AG04450 (cell line): ENCODE data around the gene RNF113A. TPM values are rescaled to one million over a fixed set of nuclear protein-coding genes. Genes with fewer than 3 reads are reported as not detected.
"Not testable (repeated sequence)": the region's sequence is repeated elsewhere in the genome, so short reads cannot be mapped to it uniquely, and the experiment has no call there.

ENCODE experiments used
- CTCF ChIA-PET: fragments of 300-600, 350-600 bp; formaldehyde crosslinking; extraction: SDS; loops from one replicate; lab custom pipeline; 2022; ENCODE audit warnings: antibody characterized with exemption, inconsistent platforms; lab: Charles Lee
- POLR2A ChIA-PET: fragments of 350-600 bp; formaldehyde crosslinking; extraction: SDS; loops from one replicate; lab custom pipeline; 2021; ENCODE audit warnings: antibody characterized with exemption, inconsistent platforms; lab: Yijun Ruan, JAX
- DNase-seq: peaks from one replicate; pipeline ENCODE4 v3.0.0-alpha.2; 2011; ENCODE audit warnings: low read depth, low spot score
- H3K27ac ChIP-seq: one replicate; pipeline ENCODE4 v1.5.1; 2012; ENCODE audit warnings: low read depth, low read length, control low read depth
- H3K27me3 ChIP-seq: one replicate; pipeline ENCODE4 v1.6.0; 2012; ENCODE audit warnings: low read length; ENCODE audit not compliant: control insufficient read depth, insufficient read depth
- H3K4me3 ChIP-seq: 2 replicates; pipeline ENCODE4 v1.5.1; 2011; ENCODE audit warnings: mild to moderate bottlenecking, low read depth, low read length, control low read depth
- H3K9me3 ChIP-seq: 2 replicates; pipeline ENCODE4 v1.5.1; 2012; ENCODE audit warnings: low read length; ENCODE audit not compliant: control insufficient read depth, insufficient read depth
- polyA plus RNA-seq: library from polyadenylated mRNA; depleted of rRNA; stranded (reverse); fragments of >200 nt; gene quantifications from 2 replicates; pipeline ENCODE4 v1.2.3, GENCODE V29; 2011
- TF ChIP-seq, protein P1 (sequence below): IDR thresholded peaks from 2 replicates; pipeline ENCODE4 v1.5.1; 2011; ENCODE audit warnings: low read depth, low read length, control low read depth, inconsistent platforms

Gene RNF113A
- polyA plus RNA-seq, 1 experiment: 11.3 TPM

DNA sequence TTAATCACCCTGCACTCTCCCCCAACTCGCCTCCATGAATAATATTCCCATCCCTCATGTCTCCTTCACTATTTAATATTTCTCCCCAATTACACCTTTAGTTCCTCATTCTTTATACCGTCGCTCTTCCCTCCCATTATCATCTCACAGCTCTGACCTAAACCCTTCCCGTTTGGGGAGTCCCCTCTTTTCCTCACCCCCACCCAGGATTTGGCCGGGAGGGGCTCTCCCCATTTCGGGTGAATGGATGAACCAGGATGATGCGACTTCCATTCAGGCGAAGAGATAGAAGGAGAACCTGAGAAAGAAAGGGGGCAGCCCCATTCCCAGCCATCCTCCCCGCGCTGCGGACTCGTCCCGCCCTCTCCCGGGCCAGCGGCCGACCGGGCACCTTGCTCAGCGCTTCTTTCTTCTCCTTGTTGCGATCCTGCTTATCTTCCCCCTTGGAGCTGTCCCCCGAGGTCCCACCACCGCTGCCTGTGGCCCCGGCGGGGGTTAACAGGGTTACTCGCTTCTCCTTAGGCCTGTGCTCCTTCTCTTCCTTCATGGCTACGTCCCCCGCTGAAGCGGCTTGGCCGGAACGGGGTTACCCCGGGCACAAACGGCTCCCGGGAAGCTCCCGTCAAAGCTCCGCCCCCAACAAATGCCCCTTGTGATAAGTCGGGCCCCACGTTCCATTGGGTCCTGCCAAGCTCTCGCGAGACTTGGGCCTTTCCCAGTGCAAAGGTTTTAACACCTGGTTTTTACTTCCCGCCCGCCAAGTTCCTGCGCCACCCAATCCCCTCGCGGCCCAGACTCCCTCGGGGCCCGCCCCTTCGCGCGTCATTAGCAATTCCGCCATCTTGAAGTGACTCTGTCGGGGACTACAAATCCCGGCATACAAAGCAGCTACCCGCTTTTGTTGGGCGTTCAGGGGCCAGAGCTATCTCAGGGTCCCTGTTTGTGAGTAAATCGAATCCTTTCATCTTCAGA is 18.9 kb downstream of the RNF113A start, which contains the start of gene UPF3B:
Gene UPF3B (minus strand): TSS at position 582 of the 972 bp plus-strand sequence. CDS start 35 bp downstream, at position 547.
- TF ChIP-seq, protein P1, sequence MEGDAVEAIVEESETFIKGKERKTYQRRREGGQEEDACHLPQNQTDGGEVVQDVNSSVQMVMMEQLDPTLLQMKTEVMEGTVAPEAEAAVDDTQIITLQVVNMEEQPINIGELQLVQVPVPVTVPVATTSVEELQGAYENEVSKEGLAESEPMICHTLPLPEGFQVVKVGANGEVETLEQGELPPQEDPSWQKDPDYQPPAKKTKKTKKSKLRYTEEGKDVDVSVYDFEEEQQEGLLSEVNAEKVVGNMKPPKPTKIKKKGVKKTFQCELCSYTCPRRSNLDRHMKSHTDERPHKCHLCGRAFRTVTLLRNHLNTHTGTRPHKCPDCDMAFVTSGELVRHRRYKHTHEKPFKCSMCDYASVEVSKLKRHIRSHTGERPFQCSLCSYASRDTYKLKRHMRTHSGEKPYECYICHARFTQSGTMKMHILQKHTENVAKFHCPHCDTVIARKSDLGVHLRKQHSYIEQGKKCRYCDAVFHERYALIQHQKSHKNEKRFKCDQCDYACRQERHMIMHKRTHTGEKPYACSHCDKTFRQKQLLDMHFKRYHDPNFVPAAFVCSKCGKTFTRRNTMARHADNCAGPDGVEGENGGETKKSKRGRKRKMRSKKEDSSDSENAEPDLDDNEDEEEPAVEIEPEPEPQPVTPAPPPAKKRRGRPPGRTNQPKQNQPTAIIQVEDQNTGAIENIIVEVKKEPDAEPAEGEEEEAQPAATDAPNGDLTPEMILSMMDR: no peak
- POLR2A ChIA-PET: interaction anchor here (0.5 to 1.9 kb wide), 6 partner anchors 17 to 278 kb away, joined by 3 to 28 read pairs (median 6); partner anchors contain the start of genes NDUFA1, RNF113A, RPL39 and UBE2A
- DNase-seq: peak; percentile 96

DNA sequence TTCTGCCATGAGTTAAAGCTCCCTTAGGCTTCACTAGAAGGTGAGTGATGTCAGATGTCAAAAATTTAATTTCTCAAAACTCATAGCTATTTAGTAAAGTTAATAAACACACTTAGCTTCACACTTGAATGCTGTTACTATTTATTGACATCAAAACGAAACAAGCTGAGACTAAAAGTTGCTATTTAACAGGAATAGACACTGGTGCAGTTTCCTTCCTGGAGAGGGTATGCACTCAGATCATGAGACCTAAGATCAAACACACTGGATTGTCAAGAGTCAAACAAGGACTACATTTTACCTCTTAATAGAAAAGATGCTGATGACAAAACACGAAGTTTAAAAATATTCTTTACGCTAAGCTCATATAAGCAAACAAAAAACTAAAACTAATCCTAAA is 37.6 kb downstream of the RNF113A start:
- CTCF ChIA-PET: no interaction called here

More for the DNA sequence above, 18.9 kb downstream of the RNF113A start, which contains the start of gene UPF3B:
- CTCF ChIA-PET: interaction anchor here (0.6 to 1.0 kb wide), 4 partner anchors 12 to 243 kb away, joined by 3 to 5 read pairs (median 4); partner anchors contain the start of gene RPL39
- peak within 1 kb of the TSS; percentile 72 for H3K4me3 ChIP-seq
- H3K27ac ChIP-seq: peak within 1 kb of the TSS; percentile 77
- no peaks in the 10 kb centered on the region for H3K9me3 ChIP-seq
- no peaks in the 10 kb centered on the region for H3K27me3 ChIP-seq

DNA sequence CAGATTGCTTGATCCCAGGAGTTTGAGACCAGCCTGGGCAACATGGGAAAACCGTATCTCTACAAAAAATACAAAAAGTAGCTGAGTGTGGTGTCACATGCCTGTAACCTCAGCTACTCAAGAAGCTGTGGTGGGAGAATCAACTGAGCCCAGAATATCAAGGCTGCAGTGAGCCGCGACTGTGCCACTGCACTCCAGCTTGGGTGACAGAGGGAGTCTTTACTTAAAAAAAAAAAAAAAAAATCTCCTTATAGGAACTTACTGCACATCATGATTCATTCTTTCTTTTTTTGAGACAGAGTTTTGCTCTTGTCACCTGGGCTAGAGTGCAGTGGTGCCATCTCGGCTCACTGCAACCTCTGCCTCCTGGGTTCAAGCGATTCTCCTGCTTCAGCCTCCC is 43.1 kb downstream of the RNF113A start:
- DNase-seq: no peak
- Histone ChIP-seq H3K9me3 (no peaks in the 10 kb centered on the region), H3K27me3 (no peaks in the 10 kb centered on the region), H3K4me3 (no peak overlapping the region), H3K27ac (no peak overlapping the region)
- CTCF ChIA-PET: interaction anchor here (0.6 to 0.7 kb wide), 3 partner anchors 32 to 597 kb away, joined by 3 read pairs; no protein-coding TSS in a partner anchor
- TF ChIP-seq, protein P1: no peak
- POLR2A ChIA-PET: no interaction called here

More for the DNA sequence above, 37.6 kb downstream of the RNF113A start:
- H3K9me3 ChIP-seq: no peaks in the 10 kb centered on the region
- TF ChIP-seq, protein P1: no peak
- H3K27ac ChIP-seq: no peak overlapping the region
- no peaks in the 10 kb centered on the region for H3K27me3 ChIP-seq
- no peak for DNase-seq
- POLR2A ChIA-PET: interaction anchor here (0.6 kb wide), 1 partner anchor 228 kb away, joined by 4 read pairs; no protein-coding TSS in a partner anchor
- H3K4me3 ChIP-seq: no peak overlapping the region

DNA sequence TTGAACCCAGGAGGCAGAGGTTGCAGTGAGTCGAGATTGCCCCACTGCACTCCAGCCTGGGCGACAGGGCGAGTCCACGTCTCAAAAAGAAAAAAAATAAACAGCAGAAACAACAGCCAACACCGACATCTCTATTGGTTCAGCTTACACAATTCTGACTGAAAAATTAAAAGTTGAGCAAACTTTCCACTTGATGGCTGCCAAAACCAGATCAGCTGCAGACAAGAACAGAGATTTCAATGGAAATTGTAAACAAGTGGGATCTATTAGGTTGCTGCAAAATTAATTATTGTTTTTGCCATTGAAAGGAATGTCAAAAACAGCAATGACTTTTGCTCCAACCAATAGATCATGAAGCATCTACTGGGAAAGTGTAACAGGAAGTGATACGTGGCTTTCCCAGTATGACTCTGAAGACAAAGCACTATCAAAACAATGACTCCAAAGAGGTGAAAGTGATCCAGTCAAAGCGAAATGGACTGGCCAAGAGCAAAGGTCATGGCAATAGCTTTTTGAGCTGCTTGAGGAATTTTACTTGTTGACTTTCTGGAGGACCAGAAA is 45.1 kb downstream of the RNF113A start:
- Histone ChIP-seq H3K4me3 (no peak overlapping the region), H3K27ac (no peak overlapping the region), H3K27me3 (no peaks in the 10 kb centered on the region), H3K9me3 (no peaks in the 10 kb centered on the region)
- CTCF ChIA-PET: no interaction called here
- POLR2A ChIA-PET: no interaction called here
- TF ChIP-seq, protein P1: no peak
- DNase-seq: no peak

DNA sequence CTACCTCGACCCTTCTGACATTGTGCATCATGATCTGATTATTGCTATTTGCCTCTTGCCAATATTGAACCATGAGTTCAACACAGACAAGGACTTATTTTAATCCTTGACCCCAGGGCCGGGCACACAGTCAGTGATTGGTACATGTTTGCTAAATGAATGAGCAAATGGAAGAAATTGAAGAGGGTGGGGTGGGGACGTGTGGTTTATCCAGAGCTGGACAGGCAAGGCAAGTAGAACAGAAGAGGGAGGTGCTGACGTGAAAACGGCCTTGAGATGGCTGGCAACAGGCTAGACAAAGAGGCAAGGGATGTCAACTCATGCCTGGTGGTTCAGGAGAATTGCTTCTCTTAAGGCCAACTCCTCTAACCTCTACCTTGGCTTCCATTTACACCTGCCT is 47.3 kb downstream of the RNF113A start:
- DNase-seq, H3K27ac ChIP-seq, H3K9me3 ChIP-seq, POLR2A ChIA-PET, H3K4me3 ChIP-seq, CTCF ChIA-PET, H3K27me3 ChIP-seq: not testable (repeated sequence)

DNA sequence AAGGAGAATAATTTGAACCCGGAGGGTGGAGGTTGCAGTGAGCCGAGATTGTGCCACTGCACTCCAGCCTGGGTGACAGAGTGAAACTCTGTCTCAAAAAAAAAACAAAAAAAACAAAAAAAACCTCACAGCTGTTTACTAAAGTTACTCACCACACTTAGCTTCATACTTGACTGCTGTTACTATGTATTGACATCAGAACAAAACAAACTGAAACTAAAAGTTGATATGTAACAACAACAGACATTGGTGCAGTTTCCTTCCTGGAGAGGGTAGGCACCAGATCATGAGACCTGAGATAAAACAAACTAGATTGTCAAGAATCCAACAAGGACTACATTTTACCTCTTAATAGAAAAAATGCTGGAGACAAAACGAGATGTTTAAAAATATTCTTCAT is 49.8 kb downstream of the RNF113A start:
- CTCF ChIA-PET: interaction anchor here (0.6 kb wide), 1 partner anchor 26 kb away, joined by 3 read pairs; no protein-coding TSS in a partner anchor
- DNase-seq: not testable (repeated sequence)

More for the DNA sequence above, 49.8 kb downstream of the RNF113A start:
- POLR2A ChIA-PET, H3K9me3 ChIP-seq, H3K27ac ChIP-seq, H3K27me3 ChIP-seq, H3K4me3 ChIP-seq: not testable (repeated sequence)
